GM21723 (cell line): ENCODE measurements around the gene H2BK1.

Source experiments
- ATAC-seq: cut with Tn5 transposase; IDR thresholded peaks from one replicate; pipeline ENCODE4 v1.9.1; 2021; ENCODE audit warnings: mild to moderate bottlenecking, moderate library complexity; ENCODE audit not compliant: unreplicated experiment

H2BK1 gene

DNA sequence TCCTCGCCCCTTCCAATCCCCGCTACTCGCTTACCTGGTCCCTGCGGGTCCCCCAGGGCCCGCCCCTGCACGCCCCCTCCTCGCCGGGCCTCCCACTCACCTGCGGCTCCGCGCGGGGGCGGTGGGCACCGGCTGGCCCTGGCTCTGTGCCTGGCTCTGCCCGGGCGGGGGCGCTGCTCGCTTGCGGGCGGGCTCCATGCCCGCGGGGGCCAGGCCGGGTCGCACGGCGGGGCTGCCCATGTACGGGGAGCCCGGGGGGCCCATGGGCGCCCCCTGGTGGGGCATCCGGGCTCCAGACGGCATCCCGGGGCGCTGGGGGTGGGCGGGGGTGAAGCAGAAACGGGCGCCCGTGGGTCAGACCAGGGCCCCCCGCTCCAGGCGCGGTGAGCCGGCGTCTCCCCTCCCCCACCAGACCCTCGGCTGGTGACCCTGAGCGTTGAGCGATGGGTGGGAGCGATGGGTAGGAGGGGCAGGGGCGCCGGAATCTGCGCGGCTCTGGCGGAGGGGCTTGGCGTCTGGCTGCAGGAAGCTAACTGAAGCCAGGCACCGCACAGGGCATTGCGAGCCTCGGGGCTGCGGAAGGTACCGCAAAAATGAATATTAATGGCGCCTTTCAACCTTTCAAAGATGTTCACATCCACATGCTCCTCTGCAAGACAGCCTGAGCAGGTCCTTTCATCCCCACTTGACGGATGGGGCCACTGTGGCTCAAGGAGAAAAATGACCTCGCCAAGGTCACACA is 35.2 kb upstream of the H2BK1 start:
- ATAC-seq = no peak

DNA sequence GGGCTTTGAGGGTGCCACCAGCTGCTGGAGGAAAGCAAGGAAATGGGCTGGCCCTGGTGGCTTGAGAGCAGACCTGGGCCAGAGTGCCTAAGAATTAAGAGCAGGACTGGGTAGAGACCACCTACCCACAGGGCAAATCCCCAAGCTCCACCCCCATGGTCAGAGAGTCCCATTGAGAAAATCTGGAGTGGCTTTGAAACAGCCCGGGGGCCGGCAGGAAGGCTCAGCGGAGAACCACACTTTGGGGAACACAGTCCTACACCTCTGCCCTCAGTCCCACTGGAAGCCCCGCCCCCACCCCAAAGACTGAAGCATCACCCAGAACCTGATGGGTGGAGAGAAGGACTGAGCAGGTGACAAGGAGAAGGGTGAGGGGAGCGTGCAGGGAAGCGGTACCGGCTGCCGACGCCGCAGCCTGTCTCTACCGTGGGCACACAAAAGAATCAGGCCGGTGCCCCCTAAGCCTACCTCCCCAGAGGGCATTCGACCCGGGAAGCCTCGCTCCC is 34.6 kb upstream of the H2BK1 start:
- no peak for ATAC-seq

- ATAC-seq = no peak
Observed at GRCh38 chr7:151244196-151244840, 34.0 kb upstream of the H2BK1 start.

GRCh38 chr7:151243408-151244195 is 33.3 kb upstream of the H2BK1 start:
- peak; percentile 37 for ATAC-seq

DNA sequence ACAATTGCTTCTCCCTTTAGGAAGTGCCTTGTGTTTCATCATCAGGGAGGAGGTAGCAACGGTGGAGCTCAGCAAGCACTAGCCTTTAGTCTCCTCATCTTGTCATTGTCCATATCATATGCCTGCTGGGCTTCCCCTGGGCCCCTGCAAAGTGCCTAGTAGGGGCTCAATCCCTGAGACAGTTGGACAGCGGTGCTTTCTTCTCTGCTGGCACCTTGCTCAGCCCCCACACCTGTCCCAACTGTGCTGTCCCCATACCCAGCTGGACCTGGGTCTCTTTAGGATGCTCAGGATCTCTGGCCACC is 32.7 kb upstream of the H2BK1 start:
- no peak for ATAC-seq

DNA sequence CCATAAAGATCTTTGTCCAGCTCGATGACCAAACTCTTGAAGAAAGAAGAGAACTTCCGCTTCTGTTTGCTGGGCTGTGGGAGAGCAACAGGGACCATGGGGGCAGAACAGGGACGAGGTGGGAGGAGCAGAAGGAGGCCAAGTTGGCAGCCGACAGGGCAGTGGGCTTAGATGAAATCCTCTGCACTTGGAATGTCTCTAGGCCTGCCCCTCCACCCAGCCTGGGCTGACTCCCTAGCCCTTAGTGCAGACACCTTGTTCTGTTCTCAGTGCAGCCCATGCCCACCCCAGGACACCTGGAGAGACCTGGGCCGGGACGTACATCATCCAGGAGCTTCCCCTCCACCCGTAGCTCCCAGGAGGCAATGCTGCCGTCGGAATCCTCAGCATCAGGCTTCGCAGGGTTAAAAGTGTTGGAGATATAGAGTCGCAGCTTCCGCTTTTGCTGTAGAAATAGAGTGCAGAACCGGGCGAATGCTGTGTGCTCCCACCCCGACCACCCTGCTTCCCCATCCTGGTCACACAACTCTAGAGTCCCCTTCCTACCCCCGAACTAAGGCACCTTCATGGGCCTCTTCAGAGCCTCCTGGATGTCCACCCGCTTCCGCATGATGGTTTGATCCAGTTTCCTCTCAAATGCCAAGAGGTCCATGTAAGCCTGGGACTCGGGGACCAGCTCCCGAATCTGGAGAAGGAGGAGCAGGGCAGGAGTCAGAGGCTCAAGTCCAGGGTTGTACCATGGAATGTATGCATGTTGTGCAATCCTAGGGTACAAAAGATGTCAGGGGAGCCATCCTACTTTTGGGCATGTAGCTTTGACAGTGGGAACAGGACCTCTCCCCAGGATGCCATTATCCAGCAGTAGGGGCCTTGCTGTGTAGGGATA is 32.1 kb upstream of the H2BK1 start:
- no peak for ATAC-seq

DNA sequence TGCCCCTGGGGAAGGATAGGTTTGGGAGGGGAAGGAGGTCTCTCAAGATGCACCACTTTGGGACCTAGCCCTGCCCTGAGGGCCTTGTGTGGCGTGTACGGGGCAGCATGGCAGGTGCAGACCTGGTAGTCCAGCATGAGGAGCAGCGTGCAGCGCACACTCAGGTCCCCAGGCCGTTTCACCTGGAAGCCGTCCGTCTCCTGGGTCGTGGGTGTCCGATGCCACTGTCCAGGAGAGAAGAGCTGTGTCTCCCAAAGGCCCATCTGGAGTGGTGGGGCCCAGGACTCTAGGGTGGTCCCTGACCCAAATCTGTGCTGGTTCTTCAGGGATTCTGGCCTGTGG is 31.4 kb upstream of the H2BK1 start:
- ATAC-seq = no peak

- no peak for ATAC-seq
Observed at GRCh38 chr7:151240942-151241754, 30.9 kb upstream of the H2BK1 start.

GRCh38 chr7:151240536-151240935 is 30.2 kb upstream of the H2BK1 start:
- ATAC-seq = no peak

GRCh38 chr7:151239837-151240459 is 29.7 kb upstream of the H2BK1 start:
- ATAC-seq = no peak

- no peak for ATAC-seq
Observed at GRCh38 chr7:151238924-151239836, 28.9 kb upstream of the H2BK1 start.

DNA sequence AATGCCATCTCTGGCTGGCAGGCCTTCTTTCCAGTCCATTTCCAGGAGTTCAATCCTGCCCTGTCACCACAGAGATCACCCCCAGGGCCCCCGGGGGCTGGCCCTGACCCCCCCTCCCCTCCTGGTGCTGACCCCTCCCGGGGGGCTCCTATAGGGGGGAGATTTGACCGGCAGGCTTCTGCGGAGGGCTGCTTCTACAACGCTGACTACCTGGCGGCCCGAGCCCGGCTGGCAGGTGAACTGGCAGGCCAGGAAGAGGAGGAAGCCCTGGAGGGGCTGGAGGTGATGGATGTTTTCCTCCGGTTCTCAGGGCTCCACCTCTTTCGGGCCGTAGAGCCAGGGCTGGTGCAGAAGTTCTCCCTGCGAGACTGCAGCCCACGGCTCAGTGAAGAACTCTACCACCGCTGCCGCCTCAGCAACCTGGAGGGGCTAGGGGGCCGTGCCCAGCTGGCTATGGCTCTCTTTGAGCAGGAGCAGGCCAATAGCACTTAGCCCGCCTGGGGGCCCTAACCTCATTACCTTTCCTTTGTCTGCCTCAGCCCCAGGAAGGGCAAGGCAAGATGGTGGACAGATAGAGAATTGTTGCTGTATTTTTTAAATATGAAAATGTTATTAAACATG is 28.0 kb upstream of the H2BK1 start:
- ATAC-seq = no peak

GRCh38 chr7:151237244-151238189 is 27.2 kb upstream of the H2BK1 start:
- ATAC-seq = no peak

- ATAC-seq = no peak
Observed at GRCh38 chr7:151236406-151236805, 26.1 kb upstream of the H2BK1 start.

DNA sequence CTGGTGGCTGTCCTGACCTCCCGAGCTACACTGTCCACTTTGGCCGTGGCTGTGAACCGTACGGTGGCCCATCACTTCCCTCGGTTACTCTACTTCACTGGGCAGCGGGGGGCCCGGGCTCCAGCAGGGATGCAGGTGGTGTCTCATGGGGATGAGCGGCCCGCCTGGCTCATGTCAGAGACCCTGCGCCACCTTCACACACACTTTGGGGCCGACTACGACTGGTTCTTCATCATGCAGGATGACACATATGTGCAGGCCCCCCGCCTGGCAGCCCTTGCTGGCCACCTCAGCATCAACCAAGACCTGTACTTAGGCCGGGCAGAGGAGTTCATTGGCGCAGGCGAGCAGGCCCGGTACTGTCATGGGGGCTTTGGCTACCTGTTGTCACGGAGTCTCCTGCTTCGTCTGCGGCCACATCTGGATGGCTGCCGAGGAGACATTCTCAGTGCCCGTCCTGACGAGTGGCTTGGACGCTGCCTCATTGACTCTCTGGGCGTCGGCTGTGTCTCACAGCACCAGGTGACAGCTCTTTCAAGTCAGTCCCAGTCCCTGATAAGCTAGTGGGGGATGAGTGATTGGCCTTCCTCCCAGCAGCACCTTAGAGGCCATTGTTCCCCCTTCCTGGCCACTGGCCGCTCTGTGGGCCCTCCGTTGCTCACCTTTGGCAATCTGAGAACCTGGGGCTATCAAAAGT is 25.0 kb upstream of the H2BK1 start:
- ATAC-seq = no peak

- ATAC-seq = no peak
Observed at GRCh38 chr7:151233804-151234203, 23.5 kb upstream of the H2BK1 start.
